Measurements from ENCODE around the gene EXOC4.
"Not testable (repeated sequence)": the region's sequence is repeated elsewhere in the genome, so short reads cannot be mapped to it uniquely, and the experiment has no call there.

EXOC4 gene

DNA sequence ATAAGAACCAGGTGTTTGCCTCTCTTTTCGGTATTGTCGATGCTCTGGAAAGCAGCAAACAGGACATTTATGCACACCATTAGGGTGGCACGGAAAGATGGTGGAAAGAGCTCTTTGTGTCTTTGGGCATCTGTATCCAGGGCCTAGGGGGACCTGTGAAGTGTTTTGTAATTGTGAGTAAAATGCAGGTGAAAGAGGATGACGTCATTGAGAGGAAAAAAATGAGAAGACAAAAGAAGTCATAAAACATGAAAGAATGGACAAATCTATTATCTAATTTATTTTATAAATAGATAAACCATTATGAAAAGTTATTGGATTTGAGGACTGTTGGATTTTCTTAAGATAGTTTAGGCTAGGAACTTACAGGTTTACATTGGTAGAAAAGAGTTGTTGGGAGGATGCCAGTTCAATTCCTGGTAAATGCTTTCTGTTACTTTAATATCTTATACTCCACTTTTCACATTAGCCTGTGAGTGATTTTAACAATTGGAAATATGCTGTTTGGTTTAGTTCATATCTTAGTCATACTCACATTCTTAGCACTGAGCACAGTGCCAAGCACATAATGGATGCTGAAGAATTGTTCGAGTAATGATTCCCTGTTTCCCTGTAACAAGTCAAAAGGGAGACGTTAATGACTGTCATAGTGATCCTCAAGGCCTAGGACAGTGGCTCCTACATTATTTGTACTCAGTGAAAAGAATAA lies 62.6 kb downstream of the EXOC4 start:
- no peak for DNase-seq (ENCODE audit: low spot score)

DNA sequence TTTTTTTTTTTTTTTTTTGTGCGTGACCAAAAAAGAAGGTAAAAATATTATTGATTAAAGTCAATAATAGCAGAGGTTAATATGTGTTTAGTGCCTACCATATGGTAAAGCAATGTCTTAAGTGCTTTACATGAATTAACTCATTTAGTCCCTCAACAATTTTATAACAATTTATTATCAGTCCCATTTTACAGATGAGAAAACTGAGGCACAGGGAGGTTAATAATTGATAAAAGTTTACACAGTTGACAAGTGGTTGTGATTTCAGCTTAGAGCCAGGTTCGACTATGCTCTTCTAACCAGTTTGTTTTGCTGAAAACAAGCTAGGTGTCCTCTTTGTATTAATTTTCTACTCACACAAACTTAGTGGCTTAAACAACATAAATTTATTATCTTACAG lies 67.0 kb downstream of the EXOC4 start:
- no peak for DNase-seq (ENCODE audit: low spot score)

DNA sequence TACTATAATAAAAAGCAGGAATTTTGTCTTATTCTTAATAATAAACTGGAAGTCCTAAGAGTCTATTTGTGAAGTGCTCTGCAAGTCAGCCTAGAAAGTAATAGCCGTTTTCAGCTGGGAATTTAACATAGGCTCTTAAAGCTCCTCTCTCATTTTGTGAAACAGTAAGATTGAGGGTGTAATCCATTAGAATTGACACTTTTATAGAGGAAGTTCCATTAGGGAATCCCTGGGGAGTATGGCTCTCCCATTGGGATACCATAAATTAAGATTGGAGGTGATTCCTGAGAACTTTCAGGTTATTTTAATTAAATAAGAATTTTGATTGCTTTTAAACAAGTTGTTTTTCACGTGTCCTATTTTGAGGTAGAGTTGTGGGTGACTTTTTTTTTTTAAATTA lies 68.0 kb downstream of the EXOC4 start:
- DNase-seq (ENCODE audit: low spot score) = no peak

DNA sequence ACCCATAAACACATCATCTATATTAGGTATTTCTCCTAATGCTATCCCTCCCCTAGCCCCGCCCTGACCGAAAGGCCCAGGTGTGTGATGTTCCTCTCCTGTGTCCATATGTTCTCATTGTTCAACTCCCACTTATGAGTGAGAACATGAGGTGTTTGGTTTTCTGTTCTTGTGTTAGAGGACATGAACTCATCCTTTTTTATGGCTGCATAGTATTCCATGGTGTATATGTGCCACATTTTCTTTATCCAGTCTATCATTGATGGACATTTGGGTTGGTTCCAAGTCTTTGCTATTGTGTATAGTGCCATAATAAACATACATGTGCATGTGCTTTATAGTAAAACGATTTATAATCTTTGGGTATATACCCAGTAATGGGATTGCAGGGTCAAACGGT lies 68.5 kb downstream of the EXOC4 start:
- not testable (repeated sequence) for DNase-seq (ENCODE audit: low spot score)

DNA sequence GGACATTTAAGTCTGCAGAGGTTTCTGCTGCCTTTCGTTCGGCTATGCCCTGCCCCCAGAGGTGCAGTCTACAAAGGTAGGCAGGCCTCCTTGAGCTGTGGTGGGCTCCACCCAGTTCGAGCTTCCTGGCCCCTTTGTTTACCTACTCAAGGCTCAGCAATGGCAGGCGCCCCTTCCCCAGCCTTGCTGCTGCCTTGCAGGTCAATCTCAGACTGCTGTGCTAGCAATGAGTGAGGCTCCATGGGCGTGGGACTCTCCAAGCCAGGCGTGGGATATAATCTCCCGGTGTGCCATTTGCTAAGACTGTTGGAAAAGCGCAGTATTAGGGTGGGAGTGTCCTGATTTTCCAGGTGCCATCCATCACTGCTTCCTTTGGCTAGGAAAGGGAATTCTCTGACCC lies 73.9 kb downstream of the EXOC4 start:
- DNase-seq (ENCODE audit: low spot score) = not testable (repeated sequence)

DNA sequence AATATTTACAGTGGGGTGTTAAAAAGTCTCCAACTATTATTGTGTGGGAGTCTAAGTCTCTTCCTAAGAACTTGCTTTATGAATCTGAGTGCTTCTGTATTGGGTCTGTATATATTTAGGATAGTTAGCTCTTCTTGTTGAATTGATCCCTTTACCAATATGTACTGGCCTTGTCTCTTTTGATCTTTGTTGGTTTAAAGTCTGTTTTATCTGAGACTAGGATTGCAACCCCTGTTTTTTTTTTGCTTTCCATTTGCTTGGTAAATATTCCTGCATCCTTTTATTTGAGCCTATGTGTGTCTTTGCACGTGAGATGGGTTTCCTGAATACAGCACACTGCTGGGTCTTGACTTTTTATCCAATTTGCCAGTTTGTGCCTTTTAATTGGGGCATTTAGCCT lies 75.1 kb downstream of the EXOC4 start:
- not testable (repeated sequence) for DNase-seq (ENCODE audit: low spot score)

DNA sequence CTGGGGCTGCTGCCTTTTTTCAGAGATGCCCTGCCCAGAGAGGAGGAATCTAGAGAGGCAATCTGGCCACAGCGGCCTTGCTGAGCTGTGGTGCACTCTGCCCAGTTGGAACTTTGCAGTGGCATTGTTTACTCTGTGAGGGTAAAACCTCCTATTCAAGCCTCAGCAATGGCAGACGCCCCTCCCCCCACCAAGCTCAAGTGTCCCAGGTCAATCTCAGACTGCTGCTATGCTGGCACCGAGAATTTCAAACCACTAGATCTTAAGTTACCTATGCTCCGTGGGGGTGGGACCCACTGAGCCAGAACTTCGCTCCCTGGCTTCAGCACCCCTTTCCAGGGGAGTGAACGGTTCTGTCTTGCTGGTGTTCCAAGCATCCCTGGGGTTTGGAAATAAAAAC lies 77.2 kb downstream of the EXOC4 start:
- DNase-seq (ENCODE audit: low spot score) = no peak

DNA sequence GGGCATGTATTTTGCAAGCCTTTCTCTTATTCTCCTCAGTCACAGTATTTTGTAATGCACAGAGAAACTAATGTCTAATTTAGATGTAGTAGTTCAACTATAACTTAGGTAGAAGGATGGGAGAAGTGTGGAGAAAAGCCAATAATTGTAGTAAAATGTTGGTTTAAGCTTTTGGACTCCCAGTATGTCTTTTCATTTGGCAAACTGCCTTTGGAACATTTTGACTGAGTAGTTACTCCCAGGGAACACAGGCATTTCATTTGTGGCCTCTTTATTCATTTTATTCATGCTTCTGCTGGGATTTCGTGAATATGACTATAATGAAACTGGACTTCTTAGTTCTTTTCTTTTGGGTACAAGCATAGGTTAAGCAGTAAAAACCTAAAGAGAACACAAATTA lies 79.0 kb downstream of the EXOC4 start:
- DNase-seq (ENCODE audit: low spot score) = no peak

DNA sequence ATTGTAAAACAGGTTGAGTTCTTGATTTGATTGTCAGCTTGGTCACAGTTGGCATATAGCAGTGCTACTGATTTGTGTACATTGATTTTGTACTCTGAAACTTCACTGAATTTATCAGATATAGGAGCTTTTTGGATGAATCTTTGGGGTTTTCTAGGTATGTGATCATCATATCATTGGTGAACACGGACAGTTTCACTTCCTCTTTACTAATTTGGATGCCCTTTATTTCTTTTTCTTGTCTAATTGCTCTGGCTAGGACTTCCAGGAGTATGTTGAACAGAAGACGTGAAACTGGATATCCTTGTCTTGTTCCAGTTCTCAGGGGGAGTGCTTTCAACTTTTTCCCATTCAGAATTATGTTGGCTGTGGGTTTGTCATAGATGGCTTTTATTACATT lies 86.9 kb downstream of the EXOC4 start:
- no peak for DNase-seq (ENCODE audit: low spot score)

DNA sequence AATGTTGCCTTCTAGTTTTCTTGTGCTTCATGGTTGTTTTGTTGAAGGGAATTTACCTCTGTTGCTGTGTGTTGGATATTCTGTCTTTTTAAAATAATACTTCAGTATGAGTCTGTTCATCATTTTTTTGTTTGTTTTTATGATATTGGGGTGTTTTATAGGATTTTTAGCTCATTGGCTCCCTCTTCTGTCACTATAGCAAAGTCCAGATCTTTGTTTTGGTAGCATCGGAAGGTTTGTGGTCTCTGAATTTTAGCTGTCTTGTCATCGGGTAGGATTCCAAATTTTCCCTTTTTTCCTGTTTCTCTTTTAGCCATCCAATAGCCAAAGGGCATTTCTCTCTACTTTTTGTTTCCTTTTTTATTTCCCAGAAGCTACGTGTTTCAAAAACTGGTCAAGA lies 91.4 kb downstream of the EXOC4 start:
- DNase-seq (ENCODE audit: low spot score) = peak; percentile 6

DNA sequence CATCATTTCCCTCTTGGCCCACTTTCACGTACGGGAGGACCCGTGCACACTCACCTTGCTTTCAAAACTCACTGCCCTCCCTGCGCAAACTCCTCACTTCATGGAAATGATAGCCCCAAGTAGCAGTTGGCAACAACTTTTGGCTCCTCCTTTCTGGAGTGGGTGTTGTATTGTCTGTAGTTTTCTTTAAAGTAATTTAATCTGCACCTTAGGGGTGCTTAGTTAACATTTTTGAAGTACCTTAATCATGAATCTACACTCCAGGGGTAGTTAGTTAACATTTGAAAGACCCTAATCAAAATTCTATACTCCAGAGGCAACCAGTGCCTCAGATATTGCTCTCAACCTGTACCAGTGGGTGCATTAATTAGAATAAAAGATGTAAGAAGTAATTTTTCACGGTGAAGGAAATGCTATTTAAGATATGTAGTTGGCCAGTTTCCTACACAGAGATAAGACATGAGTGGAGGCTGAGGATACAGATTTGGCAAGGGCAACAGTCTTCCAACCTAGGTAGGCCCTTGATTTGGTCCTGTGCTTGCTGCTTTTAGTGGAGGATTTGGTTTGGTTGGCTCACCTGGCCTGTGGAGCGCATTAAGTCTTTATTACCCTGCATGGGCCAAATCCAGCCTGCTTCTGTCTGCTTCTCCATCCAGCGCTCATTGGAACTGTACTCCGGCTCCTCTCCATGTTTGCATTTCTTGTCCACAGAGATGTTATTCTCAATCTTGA lies 93.0 kb downstream of the EXOC4 start:
- no peak for DNase-seq (ENCODE audit: low spot score)

DNA sequence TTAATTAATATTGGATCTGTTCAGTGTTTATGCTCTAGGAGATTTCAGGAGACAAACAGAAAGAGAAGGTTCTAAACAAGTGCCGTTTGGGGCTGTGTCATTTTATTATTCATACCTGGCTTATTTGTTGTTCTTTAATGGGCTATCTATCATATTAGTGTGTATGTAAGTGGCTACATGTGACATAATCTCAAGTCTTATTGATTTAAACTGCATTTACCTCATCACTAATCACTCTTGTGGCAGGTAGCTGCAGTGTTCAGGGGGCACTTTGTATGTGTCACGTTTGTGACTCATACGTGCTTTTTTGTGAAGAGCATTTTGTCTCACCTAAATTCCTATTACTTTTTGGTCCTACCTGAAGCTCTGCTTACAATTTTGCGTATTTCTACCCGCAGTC lies 95.4 kb downstream of the EXOC4 start:
- DNase-seq (ENCODE audit: low spot score) = no peak

DNA sequence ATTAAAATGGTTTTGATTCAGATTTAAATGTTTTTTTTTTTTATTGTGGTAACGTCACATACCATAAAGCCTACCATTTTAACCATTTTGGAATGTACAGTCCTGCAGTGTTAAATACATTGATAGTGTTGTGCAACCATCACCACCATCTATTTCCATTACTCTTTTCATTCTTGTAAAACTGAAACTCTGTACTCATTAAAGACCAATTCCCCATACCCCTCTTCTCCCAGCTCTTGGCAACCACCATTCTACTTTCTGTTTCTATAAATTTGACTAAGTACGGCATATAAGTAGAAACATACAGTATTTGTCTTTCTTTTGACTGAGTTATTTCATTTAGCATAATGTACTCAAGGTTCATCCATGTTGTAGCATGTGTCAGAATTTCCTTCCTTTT lies 96.2 kb downstream of the EXOC4 start:
- DNase-seq (ENCODE audit: low spot score) = no peak

DNA sequence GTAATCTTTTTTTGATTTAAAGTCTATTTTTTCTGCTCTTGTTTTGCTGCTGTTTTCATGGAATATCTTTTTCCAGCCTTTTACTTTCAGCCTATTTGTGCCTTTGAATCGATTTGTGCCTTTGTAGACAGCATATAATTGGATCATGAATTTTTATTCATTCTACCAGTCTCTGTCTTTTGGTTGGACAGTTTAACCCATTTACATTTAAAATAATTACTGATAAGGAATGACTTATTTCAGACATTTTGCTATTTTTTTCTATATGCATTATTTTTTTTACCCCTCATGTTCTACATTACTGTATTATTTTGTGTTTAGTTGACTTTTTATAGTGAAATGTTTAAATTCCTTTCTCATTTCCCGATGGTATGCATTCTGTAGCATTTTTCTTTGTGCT lies 99.6 kb downstream of the EXOC4 start:
- DNase-seq (ENCODE audit: low spot score) = no peak

DNA sequence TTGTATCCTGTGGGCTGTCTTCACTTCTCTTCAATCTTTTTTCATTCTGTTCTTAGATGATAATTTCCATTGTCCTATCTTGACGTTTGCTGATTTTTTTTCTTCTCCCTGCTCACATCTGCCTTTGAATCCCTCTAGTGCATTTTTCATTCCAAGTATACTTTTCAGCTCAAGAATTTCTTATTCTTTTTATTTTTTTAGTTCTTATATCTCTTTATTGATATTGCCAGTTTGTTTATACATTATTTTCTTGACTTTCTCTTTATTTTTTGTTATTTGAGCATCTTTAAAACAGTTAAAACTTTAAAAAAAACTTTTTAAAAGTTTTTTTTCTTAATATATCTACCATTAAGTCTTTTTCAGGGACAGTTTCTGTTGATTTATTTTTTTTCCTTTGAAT lies 100.9 kb downstream of the EXOC4 start:
- DNase-seq (ENCODE audit: low spot score) = no peak

DNA sequence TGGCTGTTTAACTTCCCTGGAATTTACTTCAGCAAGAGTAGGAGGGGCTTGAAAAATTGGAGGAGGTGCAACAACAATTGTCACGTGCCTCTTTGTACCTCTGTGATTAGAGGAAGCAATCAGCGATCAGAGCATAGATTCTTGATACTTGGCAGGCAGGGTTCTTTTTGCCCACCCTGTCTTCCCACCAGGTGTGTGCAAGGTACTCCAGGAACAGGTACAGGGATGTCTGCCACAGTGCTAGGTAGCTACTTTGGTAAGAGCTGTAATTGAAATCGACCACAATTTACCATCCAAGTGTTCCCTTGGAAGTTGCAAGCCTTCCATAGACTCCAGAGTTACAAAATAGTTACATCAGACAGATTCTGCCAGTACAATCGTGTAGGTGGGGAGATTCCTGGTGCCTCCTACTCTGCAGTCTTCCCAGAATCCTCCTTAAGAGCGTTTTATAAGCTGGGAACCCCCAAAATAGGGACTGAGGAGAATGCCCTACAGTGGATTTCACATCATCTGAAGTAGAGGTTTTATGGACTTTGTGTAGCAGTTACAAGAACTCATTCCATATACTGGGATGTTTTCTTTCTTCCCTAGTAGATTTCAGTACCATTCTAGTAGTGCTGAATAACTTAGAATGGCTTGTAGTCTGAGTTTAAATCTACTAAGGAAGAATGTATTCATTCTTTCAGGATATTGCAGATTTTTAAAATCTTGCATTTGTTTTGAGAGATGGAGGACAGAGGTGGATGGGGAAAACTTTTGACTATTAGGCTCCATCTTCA lies 101.9 kb downstream of the EXOC4 start:
- no peak for DNase-seq (ENCODE audit: low spot score)

DNA sequence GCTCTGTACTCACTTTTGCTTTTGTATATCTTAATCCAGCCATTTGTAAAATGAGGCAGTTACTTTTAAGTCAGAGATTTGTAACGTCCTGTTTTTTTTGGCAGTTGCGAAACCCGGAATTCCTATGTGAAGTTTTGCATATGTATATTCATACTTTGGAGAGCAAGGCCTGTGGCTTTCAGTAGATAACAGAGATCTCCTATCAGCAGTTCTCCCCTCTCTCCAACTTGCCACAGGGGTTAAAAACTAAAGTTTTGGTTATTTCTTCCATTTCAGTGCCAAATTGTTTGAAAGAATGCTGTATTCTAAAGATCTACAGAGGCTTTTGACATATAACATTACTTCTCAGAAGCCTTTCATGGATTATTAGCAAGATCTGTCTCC lies 102.4 kb downstream of the EXOC4 start:
- no peak for DNase-seq (ENCODE audit: low spot score)

DNA sequence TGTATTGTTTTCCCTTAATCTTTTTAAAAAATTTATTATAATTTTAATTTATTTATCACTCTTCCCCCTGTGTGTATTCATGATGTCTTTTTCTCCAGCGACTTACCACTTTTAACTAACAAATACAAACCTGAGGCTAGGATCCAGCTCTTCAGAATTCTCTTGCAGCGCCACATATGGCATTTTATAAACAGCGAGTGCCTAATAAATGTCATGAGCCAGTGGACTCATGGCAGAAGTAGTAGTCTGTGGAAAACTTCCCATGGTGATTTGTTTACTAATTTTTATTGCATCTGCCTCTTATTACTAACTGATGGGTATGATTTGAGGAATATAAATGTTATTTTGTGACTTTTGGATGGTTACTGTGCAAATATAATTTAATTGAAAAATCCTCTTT lies 102.9 kb downstream of the EXOC4 start:
- no peak for DNase-seq (ENCODE audit: low spot score)

DNA sequence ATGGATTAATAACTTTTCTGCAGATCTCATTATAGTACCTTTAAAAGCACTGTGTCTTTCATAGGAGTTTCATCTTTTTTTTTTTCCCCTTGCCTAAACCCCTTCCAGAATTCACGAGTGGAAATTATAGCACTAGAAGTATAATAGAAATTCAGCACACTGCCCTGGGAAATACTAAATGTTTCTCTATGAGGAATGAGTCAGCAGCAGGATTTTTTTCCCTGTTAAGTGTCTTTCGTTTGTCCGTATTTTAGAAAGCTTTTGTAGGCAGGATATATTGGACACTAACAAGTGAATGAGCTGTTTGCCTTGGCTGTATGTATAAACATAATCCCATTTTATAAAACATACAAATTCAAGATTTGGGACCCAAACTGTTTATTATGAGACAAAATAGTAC lies 105.8 kb downstream of the EXOC4 start:
- no peak for DNase-seq (ENCODE audit: low spot score)

DNA sequence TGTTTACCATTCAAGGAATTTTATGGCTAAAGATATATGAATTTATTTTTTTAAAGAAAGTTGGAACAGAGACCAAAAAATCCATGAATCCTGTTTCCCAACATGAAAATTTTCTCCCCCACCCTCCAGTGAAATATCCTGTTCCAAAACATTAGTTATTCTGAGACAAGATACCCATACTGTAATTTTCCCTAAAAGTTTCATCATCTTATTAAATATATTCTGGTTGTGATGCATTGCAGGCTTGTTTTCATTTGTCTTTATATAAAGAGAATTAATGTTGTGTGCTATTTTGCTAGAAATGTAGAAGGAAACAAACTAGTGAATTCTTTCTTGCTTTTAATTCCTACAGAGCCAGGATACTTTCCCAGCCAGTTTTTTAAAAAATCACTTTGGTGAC lies 106.6 kb downstream of the EXOC4 start:
- DNase-seq (ENCODE audit: low spot score) = no peak

DNA sequence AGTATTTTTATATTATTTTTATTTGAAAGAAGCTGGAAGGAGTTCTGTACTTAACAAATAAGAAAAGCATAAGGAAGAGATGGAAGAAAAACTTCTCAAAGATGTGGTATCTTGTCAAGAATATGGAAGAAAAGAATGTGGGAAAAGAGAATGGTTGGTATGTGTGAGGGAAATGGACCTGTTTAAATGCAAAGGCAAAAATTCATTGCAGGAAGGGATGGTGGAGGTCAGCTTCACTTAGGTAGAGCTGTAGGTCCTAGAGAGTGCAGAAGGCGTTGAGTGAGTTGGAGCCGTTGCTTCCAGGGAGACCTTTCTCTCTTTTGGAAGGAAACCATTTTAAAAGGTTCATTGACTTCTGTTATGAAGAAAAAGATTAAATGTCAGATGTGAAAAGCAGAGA lies 107.3 kb downstream of the EXOC4 start:
- no peak for DNase-seq (ENCODE audit: low spot score)

DNA sequence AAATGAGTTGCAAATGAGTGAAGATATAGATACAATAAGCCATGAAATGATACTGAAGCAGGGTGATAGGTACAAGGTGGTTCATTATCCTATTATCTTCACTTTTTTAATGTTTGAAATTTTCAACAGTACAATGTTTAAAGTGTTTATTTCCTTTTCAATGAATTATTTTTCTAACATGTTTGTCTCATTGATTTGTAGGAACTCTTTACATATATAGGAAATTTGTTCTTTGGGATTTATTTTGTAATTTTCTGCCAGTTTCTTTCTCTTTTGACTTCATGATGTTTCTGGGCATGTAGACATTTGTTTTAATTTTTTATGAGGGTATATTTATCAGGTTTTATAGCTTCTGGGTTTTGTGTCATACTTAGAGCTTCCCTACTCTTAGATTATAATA lies 108.9 kb downstream of the EXOC4 start:
- no peak for DNase-seq (ENCODE audit: low spot score)

Measured in SK-N-DZ (cell line).